GM18870 (cell line): Measurements from ENCODE around the gene TMPRSS11A.
A peak's percentile ranks its signal among the peaks of the same experiment; 100 is the strongest.

Experiments used
- ATAC-seq: cut with Tn5 transposase; IDR thresholded peaks from one replicate; pipeline ENCODE4 v1.9.1; 2021; ENCODE audit warnings: moderate library complexity; ENCODE audit not compliant: unreplicated experiment

Gene TMPRSS11A

GRCh38 chr4:67874986-67875385 is 88.3 kb downstream of the TMPRSS11A start:
- no peak for ATAC-seq

GRCh38 chr4:67873116-67873515 is 90.2 kb downstream of the TMPRSS11A start:
- ATAC-seq, result no peak

- ATAC-seq, result peak; percentile 93
Observed at GRCh38 chr4:67871867-67872266, 91.4 kb downstream of the TMPRSS11A start.

- no peak for ATAC-seq
Observed at GRCh38 chr4:67869580-67870190, 93.6 kb downstream of the TMPRSS11A start.

- no peak for ATAC-seq
Observed at GRCh38 chr4:67861513-67861912, 101.8 kb downstream of the TMPRSS11A start.
